ENCODE results near the gene TMUB1.
A peak's percentile ranks its signal among the peaks of the same experiment; 100 is the strongest.

The TMUB1 gene

GRCh38 chr7:151083071-151083823, at the start of gene TMUB1:
Gene TMUB1, minus strand, starts transcription at chr7:151083493. Its CDS starts 930 bp downstream, at chr7:151082563.
- DNase-seq: peak; percentile 38

GRCh38 chr7:151132461-151133205, 49.3 kb upstream of the TMUB1 start:
- DNase-seq: no peak

- DNase-seq: no peak
Measured at GRCh38 chr7:151131592-151132293, 48.5 kb upstream of the TMUB1 start.

GRCh38 chr7:151131224-151131591, 47.9 kb upstream of the TMUB1 start:
- DNase-seq: no peak

- no peak for DNase-seq
Measured at GRCh38 chr7:151130741-151131157, 47.5 kb upstream of the TMUB1 start.

GRCh38 chr7:151129960-151130591, 46.8 kb upstream of the TMUB1 start:
- DNase-seq: no peak

GRCh38 chr7:151129117-151129959, 46.0 kb upstream of the TMUB1 start:
- DNase-seq: no peak

GRCh38 chr7:151128716-151129115, 45.4 kb upstream of the TMUB1 start:
- no peak for DNase-seq

GRCh38 chr7:151128144-151128543, 44.9 kb upstream of the TMUB1 start:
- DNase-seq: no peak

GRCh38 chr7:151126491-151127137, 43.3 kb upstream of the TMUB1 start:
- DNase-seq: no peak

- DNase-seq: no peak
Measured at GRCh38 chr7:151125846-151126481, 42.7 kb upstream of the TMUB1 start.

GRCh38 chr7:151125470-151125845, 42.2 kb upstream of the TMUB1 start:
- DNase-seq: no peak

GRCh38 chr7:151124899-151125399, 41.7 kb upstream of the TMUB1 start:
- no peak for DNase-seq

- no peak for DNase-seq
Measured at GRCh38 chr7:151124481-151124880, 41.2 kb upstream of the TMUB1 start.

GRCh38 chr7:151123822-151124464, 40.6 kb upstream of the TMUB1 start:
- DNase-seq: peak; percentile 42

GRCh38 chr7:151123158-151123821, 40.0 kb upstream of the TMUB1 start:
- DNase-seq: no peak

GRCh38 chr7:151122796-151123157, 39.5 kb upstream of the TMUB1 start:
- DNase-seq: no peak

- DNase-seq: no peak
Measured at GRCh38 chr7:151122276-151122675, 39.0 kb upstream of the TMUB1 start.

- DNase-seq: no peak
Measured at GRCh38 chr7:151121380-151122170, 38.3 kb upstream of the TMUB1 start.
